ENCODE data around the gene QRICH1.

Gene QRICH1

GRCh38 chr3:49029563-49029884, 64.3 kb downstream of the QRICH1 start:
- DNase-seq, result no peak

GRCh38 chr3:49028673-49029562, 65.0 kb downstream of the QRICH1 start, which contains the start of gene IMPDH2:
Gene IMPDH2 (minus strand): TSS chr3:49029398. CDS start chr3:49029350, 48 bp downstream.
- peak; percentile 97 for DNase-seq

DNA sequence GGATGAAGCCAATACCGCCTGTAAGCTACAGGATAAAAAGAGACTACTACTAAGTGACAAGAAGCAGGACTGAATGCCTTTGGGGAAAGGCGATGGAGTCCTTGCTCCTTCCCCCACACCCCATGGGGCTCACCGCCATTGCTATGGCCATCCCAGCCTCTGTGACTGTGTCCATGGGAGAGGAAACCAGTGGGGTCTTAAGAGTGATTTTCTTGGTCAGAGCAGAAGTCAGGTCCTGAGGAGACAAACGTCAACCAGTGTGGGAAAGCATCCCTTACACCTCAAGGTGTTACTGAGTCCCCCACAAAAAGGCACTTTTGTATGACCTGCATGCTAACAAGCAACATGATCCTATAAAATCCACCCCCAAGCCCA, 65.6 kb downstream of the QRICH1 start:
- no peak for DNase-seq

DNA sequence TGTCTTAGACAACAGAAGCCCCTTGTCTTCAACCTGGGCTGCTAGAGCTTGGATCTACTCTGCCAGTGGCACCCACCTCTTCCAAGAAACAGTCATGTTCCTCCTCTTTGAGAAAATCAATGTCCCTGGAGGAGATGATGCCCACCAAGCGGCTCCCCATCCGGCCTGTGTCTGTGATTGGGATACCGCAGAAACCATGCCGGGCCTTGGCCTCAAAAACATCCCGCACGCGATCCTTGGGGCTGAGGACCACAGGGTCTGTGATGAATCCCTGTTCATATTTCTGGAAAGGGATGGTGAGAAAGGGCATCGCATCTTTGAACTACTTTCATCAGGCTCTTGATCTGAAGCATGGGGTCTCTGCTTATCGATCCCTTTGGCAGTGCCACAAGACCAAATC, 66.2 kb downstream of the QRICH1 start:
- DNase-seq, result no peak

DNA sequence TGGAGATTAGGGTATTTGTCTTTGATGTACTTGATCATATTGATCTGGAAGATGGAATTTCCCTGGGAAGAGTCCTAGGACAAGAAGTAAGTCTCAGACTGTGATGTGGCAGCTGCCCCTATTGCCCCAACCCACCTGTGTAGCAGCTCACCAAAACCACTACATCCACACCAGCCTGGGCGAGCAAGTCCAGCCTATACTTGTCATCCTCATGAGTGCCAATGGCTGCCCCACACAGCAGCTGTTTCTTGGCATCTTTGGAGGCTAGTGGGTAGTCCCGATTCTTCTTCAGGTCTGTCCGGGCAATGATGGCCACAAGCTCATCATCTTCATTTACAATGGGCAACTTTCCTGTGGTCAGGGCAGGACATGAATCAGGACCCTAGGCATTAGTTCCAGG, 67.3 kb downstream of the QRICH1 start:
- DNase-seq, result no peak

DNA sequence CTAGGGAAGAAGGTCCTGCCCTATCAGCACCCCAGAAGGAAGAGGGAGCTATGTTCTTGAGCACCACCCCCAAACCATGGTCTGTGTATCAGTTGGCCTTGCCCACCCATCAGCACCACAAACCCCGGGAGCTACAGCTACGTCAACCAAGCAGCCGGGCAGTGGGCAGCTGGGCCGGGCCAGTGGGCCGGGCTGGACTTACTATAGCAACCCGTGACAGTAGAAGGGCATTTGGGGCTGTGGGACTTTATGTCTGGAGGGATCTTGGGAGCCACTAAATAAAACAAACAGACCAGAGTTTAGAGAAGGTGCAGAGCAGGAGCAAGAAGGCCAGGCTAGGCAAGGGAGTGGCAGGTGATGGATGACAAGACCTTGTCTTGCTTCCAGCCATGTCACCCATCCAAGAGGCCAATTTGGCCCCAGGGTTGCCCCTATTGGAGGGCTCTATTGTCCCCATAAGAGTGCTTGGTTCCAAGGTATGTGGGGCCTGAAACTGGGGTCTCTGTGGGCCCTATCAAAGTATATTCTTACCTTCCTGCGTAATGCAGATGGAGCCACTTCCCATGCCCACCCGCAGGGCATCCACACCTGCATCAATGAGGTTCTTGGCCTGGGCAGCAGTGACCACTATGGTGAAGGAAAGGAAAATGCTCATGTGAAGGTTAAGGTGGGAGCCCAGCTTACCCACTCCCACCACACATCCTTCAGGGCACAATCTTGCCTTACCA, 67.9 kb downstream of the QRICH1 start:
- DNase-seq, result no peak

DNA sequence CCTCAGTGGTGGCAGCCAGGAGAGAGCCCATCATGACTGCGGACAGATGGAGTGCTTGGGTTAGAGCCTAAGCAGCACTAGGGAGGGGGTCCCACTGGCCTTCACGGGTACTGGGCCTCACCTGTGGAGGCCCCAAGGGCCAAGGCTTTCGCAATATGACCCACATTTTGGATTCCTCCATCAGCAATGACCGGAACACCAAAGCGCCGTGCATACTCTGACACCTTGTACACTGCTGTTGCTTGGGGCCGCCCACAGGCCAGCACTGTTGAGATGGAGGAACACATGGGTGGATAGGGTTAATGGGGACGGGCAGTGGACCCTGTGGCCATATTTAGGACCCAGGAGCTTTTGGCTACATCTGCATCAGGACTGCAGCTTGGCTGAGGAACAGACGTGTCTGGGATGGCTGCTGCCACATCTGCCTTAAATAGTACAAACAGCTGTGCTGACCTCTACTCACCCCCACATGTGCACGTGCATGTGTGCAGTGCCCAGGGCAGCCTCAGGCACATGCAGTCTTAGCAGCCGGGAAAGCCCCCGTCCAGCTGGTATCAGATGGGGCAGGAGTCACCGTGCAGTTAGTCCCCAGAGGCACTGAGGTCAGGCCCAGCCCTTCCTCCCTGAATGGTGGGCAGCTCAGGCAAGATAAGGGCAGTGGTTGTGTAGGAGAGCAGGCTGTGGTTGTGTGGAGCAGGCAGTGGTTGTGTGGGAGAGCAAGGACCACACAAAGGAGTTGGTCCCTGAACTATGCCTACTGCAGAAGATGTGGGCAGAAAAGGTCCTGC, 68.7 kb downstream of the QRICH1 start:
- peak; percentile 97 for DNase-seq

GRCh38 chr3:49024449-49024848, 69.4 kb downstream of the QRICH1 start:
- DNase-seq, result no peak

- DNase-seq, result no peak
Observed at GRCh38 chr3:49023775-49024174, 70.1 kb downstream of the QRICH1 start.

- DNase-seq, result peak; percentile 54
Observed at GRCh38 chr3:49022688-49023171, 71.1 kb downstream of the QRICH1 start.

- DNase-seq, result peak; percentile 96
Observed at GRCh38 chr3:49021813-49022687, 71.8 kb downstream of the QRICH1 start, which contains the start of gene NDUFAF3. Gene NDUFAF3 (plus strand): TSS chr3:49022121. CDS start chr3:49022145, 24 bp downstream.

- peak; percentile 100 for DNase-seq
Observed at GRCh38 chr3:49021213-49021812, 72.6 kb downstream of the QRICH1 start.

- peak; percentile 69 for DNase-seq
Observed at GRCh38 chr3:49020330-49021212, 73.3 kb downstream of the QRICH1 start.

DNA sequence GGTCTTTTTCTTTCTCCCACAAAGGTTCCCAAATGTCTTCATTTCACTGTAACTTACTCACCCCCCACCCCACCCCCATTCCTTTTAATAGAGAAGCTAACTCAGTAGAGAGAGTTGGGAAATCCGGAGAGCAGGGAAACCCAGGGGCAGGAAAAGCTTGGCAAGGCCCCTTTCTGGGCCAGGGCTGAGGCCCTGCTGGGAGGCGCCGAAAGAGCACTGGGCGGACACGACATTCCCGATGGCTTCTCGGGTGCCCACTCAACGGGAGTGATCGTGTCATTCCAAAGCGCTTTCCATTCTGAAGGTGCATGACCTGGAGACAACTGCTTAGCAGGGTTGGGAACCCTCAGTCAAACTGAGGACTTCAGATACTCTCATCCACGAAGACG, 73.9 kb downstream of the QRICH1 start:
- DNase-seq, result no peak

- no peak for DNase-seq
Observed at GRCh38 chr3:49018707-49019006, 75.2 kb downstream of the QRICH1 start.

DNA sequence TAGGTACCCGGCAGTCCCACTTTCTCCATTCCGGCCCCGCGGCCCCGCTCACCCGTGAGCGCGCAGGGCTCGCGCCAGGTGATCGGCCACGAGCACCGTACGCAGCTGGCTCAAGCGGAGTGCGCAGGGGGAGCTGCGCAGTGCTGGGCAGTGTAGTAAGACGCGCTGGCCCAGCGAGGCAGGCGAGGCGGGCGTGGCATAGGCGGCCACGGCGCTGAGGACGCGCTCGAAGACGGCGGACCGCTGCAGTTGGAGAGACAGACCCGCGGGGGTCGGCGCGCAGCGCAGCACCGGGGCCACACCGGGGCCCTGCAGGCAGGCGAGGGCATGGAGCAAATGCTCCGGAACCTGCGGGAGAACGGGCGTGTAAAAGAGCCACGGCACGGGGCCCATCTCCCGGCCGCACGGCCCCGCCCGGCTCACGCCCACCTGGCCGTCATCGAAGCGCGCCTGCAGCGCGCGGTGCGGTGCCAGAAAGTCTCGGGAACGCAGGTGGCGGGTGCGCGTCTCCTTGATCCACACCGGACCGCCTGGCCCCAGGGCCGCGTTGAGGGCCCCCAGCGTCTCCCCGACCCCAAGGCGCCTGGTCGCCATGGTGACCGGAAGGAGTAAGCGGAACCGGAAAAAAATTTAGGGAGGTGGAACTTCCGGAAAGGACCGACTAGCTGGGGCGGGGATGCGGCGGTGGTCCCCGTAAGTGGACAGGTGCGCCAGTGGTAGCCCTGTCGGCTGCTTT, 75.7 kb downstream of the QRICH1 start, which contains the start of gene DALRD3:
TSS of gene DALRD3 (minus strand) at position 610 of the 736 bp plus-strand sequence. CDS start at position 594, 16 bp downstream.
- peak; percentile 89 for DNase-seq

- DNase-seq, result peak; percentile 55
Observed at GRCh38 chr3:49017229-49017970, 76.5 kb downstream of the QRICH1 start.

- no peak for DNase-seq
Observed at GRCh38 chr3:49016414-49017228, 77.2 kb downstream of the QRICH1 start.
